ENCODE measurements around the gene TYSND1.
A peak's percentile ranks its signal among the peaks of the same experiment; 100 is the strongest.

TYSND1 gene

DNA sequence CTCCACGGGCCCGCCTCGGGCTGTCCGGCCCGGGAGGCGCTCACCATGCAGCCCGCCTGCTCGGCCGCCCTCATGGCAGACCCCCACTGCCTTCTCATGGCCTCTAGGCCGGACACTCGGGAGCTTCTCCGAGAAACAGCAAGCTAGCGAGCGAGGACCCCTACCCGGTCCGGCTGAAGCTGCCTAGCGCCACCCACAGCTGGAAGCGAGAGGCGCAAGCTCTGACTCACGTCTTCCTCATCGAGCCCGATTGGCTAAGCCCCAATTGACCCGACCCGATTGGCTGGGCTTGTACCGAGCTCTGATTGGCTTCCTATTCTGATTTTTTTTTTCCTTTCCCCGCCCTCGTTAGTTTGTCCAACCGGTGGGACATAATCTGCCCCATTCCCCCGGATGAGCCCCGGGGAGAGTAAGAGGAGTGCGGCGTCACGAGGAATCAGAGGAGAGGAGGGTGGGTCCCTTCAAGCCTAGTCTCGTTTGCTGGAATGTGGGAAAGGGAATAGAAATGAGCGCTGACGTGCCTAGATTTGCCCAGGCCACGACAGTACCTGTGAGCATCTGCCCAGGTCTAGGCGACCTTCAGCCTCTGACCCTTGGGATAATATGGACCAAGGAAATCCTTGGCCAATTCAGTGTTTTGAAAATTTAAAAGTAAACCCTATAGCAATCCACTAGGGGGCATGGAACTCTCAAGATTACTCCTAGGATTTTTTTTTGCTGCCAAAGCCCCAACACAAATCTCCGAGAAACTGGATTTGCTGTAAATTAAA is at the start of gene TYSND1:
Gene TYSND1, minus strand, starts transcription at position 212 of the 770 bp plus-strand sequence. Its CDS starts 114 bp downstream, at position 98.
- H3K9ac ChIP-seq (ENCODE audit: low read depth in 1 of 2, low read length in 2 of 2) = peak within 1 kb of the TSS; percentile 87 to 90

DNA sequence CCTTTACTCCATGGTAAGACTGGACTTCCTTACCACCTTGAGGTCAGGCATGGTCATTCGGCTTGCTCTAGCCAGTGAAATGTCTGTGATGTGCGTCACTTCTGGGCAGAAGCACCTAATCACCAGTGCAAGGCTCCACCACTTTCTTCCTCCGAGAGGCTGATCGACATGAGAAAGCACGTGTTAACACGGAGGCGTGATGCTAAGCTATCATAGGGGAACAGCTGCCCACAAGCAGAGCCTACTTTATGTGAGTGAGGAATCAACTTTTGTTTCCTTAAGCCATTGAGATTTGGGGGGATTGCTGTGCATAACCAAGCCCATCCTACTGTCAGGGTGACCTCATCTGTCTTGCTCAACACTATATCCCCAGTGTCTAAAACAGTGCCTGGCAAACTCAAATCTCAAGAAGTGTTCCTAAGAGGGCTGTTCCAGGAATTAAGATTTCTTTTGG is 46.9 kb upstream of the TYSND1 start:
- Histone ChIP-seq H3K9me3 (ENCODE audit: control insufficient read depth in 2 of 2, low read length in 2 of 2) (no peaks in the 10 kb centered on the region), H3K27me3 (ENCODE audit: control insufficient read depth in 2 of 2, insufficient read depth in 2 of 2, low read length in 2 of 2) (no peaks in the 10 kb centered on the region), H3K36me3 (ENCODE audit: control insufficient read depth in 2 of 2, insufficient read depth in 2 of 2, low read length in 2 of 2) (peaks cover 0 to 1% of the 10 kb centered on the region in 2 donors), H3K27ac (ENCODE audit: low read depth in 2 of 2, low read length in 2 of 2) (no peak overlapping the region), H3K4me1 (ENCODE audit: control insufficient read depth in 2 of 2, insufficient read depth in 2 of 2, low read length in 2 of 2) (no peaks in the 10 kb centered on the region), H3K9ac (ENCODE audit: low read depth in 1 of 2, low read length in 2 of 2) (no peak overlapping the region), H3K4me3 (ENCODE audit: low read length in 2 of 2) (no peak overlapping the region)

More for the DNA sequence above, at the start of gene TYSND1:
- Histone ChIP-seq H3K27ac (ENCODE audit: low read depth in 2 of 2, low read length in 2 of 2) (peak within 1 kb of the TSS; percentile 93 to 96), H3K9me3 (ENCODE audit: control insufficient read depth in 2 of 2, low read length in 2 of 2) (no peaks in the 10 kb centered on the region), H3K4me1 (ENCODE audit: control insufficient read depth in 2 of 2, insufficient read depth in 2 of 2, low read length in 2 of 2) (peaks cover 10 to 16% of the 10 kb centered on the region in 2 donors), H3K36me3 (ENCODE audit: control insufficient read depth in 2 of 2, insufficient read depth in 2 of 2, low read length in 2 of 2) (peaks cover 12 to 19% of the 10 kb centered on the region in 2 donors), H3K27me3 (ENCODE audit: control insufficient read depth in 2 of 2, insufficient read depth in 2 of 2, low read length in 2 of 2) (no peaks in the 10 kb centered on the region), H3K4me3 (ENCODE audit: low read length in 2 of 2) (peak within 1 kb of the TSS; percentile 75 to 84)

DNA sequence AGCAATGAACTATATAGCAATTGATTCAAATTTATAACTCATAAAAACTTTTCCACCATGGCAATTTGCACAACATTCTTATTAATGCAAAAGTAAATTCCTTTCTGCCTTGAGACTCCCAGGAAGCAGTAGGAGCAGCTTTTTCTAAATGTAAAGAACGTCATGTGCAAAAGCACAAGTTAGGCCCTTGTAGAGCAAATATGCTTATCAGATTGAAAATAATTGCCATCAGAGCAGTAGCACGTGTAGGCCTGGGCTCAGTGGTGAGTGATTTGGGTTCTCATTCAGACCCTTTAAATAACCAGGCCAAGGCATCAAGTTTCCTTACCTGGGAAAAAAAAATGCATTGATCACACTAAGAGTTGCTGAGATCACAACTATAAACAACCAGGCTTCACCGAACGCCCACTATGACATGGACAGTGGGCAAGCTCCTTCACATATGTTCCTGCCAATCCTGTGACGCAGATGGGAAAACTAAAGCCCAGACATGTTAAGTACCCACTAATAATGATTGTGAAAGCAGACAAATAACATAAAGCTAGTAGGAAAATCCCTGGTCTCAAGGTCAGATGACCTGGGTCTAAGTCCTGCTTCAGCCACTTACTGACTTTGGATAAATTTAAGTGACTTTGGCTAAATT is 45.9 kb upstream of the TYSND1 start:
- H3K27me3 ChIP-seq (ENCODE audit: control insufficient read depth in 2 of 2, insufficient read depth in 2 of 2, low read length in 2 of 2) = no peaks in the 10 kb centered on the region
- no peaks in the 10 kb centered on the region for H3K4me1 ChIP-seq (ENCODE audit: control insufficient read depth in 2 of 2, insufficient read depth in 2 of 2, low read length in 2 of 2)
- H3K36me3 ChIP-seq (ENCODE audit: control insufficient read depth in 2 of 2, insufficient read depth in 2 of 2, low read length in 2 of 2) = no peaks in the 10 kb centered on the region
- H3K27ac ChIP-seq (ENCODE audit: low read depth in 2 of 2, low read length in 2 of 2) = no peak overlapping the region
- no peaks in the 10 kb centered on the region for H3K9me3 ChIP-seq (ENCODE audit: control insufficient read depth in 2 of 2, low read length in 2 of 2)
- no peak overlapping the region for H3K4me3 ChIP-seq (ENCODE audit: low read length in 2 of 2)
- H3K9ac ChIP-seq (ENCODE audit: low read depth in 1 of 2, low read length in 2 of 2) = no peak overlapping the region

DNA sequence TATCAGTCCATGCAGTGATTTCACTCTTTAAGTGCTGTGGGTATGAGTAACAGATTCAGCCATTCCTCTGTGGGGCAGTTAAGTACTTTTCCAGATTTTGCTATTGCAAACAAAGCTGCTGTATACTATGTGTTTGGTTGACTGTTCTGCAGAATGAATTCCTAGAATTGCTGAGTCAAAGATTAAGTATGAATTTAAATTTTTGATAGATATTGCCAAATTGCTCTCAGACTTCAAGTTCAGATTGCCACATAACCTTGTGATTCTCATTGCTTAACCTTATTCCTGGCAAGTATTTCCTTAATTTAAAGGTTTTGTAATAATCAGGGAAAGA is 45.4 kb upstream of the TYSND1 start:
- Histone ChIP-seq H3K9me3 (ENCODE audit: control insufficient read depth in 2 of 2, low read length in 2 of 2) (no peaks in the 10 kb centered on the region), H3K27me3 (ENCODE audit: control insufficient read depth in 2 of 2, insufficient read depth in 2 of 2, low read length in 2 of 2) (no peaks in the 10 kb centered on the region), H3K36me3 (ENCODE audit: control insufficient read depth in 2 of 2, insufficient read depth in 2 of 2, low read length in 2 of 2) (no peaks in the 10 kb centered on the region), H3K9ac (ENCODE audit: low read depth in 1 of 2, low read length in 2 of 2) (no peak overlapping the region), H3K4me3 (ENCODE audit: low read length in 2 of 2) (no peak overlapping the region), H3K4me1 (ENCODE audit: control insufficient read depth in 2 of 2, insufficient read depth in 2 of 2, low read length in 2 of 2) (no peaks in the 10 kb centered on the region), H3K27ac (ENCODE audit: low read depth in 2 of 2, low read length in 2 of 2) (no peak overlapping the region)

GRCh38 chr10:70191161-70191971 is 44.9 kb upstream of the TYSND1 start:
- Histone ChIP-seq H3K27ac (ENCODE audit: low read depth in 2 of 2, low read length in 2 of 2) (no peak overlapping the region), H3K4me3 (ENCODE audit: low read length in 2 of 2) (no peak overlapping the region), H3K9me3 (ENCODE audit: control insufficient read depth in 2 of 2, low read length in 2 of 2) (no peaks in the 10 kb centered on the region), H3K27me3 (ENCODE audit: control insufficient read depth in 2 of 2, insufficient read depth in 2 of 2, low read length in 2 of 2) (no peaks in the 10 kb centered on the region), H3K4me1 (ENCODE audit: control insufficient read depth in 2 of 2, insufficient read depth in 2 of 2, low read length in 2 of 2) (no peaks in the 10 kb centered on the region), H3K9ac (ENCODE audit: low read depth in 1 of 2, low read length in 2 of 2) (no peak overlapping the region), H3K36me3 (ENCODE audit: control insufficient read depth in 2 of 2, insufficient read depth in 2 of 2, low read length in 2 of 2) (no peaks in the 10 kb centered on the region)

DNA sequence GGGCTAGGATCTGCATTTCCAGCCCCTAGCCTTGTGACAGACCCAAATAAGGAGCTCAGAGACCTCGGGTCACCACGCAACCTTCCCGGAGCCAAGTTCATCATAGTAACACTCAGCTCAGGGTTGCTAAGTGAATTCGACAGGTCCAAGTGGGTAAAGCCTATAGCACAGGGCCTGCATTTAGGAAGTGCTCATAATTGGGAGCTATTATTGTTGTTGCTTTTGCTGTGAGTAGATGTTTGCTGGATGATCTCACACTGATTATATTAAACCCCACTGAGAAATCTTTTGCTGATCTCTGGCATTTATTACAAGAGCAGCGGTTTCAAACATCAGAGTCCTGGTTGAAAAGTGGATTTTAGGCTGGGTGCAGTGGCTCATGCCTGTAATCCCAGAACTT is 44.1 kb upstream of the TYSND1 start:
- H3K9me3 ChIP-seq (ENCODE audit: control insufficient read depth in 2 of 2, low read length in 2 of 2) = no peaks in the 10 kb centered on the region
- peaks cover 0 to 2% of the 10 kb centered on the region in 2 donors for H3K4me1 ChIP-seq (ENCODE audit: control insufficient read depth in 2 of 2, insufficient read depth in 2 of 2, low read length in 2 of 2)
- no peak overlapping the region for H3K9ac ChIP-seq (ENCODE audit: low read depth in 1 of 2, low read length in 2 of 2)
- peak overlapping the region in 1 of 2 donors; percentile 6 for H3K27ac ChIP-seq (ENCODE audit: low read depth in 2 of 2, low read length in 2 of 2)
- no peaks in the 10 kb centered on the region for H3K36me3 ChIP-seq (ENCODE audit: control insufficient read depth in 2 of 2, insufficient read depth in 2 of 2, low read length in 2 of 2)
- H3K4me3 ChIP-seq (ENCODE audit: low read length in 2 of 2) = no peak overlapping the region
- no peaks in the 10 kb centered on the region for H3K27me3 ChIP-seq (ENCODE audit: control insufficient read depth in 2 of 2, insufficient read depth in 2 of 2, low read length in 2 of 2)

GRCh38 chr10:70190102-70190501 is 43.6 kb upstream of the TYSND1 start:
- Histone ChIP-seq H3K9ac (ENCODE audit: low read depth in 1 of 2, low read length in 2 of 2) (no peak overlapping the region), H3K4me1 (ENCODE audit: control insufficient read depth in 2 of 2, insufficient read depth in 2 of 2, low read length in 2 of 2) (peaks cover 0 to 2% of the 10 kb centered on the region in 2 donors), H3K4me3 (ENCODE audit: low read length in 2 of 2) (no peak overlapping the region), H3K27me3 (ENCODE audit: control insufficient read depth in 2 of 2, insufficient read depth in 2 of 2, low read length in 2 of 2) (no peaks in the 10 kb centered on the region), H3K9me3 (ENCODE audit: control insufficient read depth in 2 of 2, low read length in 2 of 2) (no peaks in the 10 kb centered on the region), H3K36me3 (ENCODE audit: control insufficient read depth in 2 of 2, insufficient read depth in 2 of 2, low read length in 2 of 2) (no peaks in the 10 kb centered on the region), H3K27ac (ENCODE audit: low read depth in 2 of 2, low read length in 2 of 2) (no peak overlapping the region)

DNA sequence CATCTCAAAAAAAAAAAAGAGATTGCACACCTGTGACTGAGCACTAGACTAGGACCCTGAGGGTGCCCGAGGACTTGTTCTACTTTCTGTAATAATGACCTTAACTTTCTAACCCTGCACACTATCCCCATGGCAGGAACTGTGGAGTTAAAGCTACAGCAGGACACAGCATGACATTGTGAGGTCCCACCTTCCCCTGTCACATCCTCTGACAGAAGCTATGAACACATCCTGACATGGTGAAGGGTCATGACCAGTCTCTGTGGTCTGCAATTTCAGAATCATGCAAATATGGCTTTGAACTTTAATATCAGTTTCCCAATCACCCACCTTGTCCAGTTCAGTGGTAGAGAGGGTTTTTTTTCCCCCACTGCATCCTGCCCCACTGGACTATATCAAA is 42.3 kb upstream of the TYSND1 start:
- no peak overlapping the region for H3K4me3 ChIP-seq (ENCODE audit: low read length in 2 of 2)
- H3K27ac ChIP-seq (ENCODE audit: low read depth in 2 of 2, low read length in 2 of 2) = no peak overlapping the region
- H3K9me3 ChIP-seq (ENCODE audit: control insufficient read depth in 2 of 2, low read length in 2 of 2) = no peaks in the 10 kb centered on the region
- peaks cover 0 to 2% of the 10 kb centered on the region in 2 donors for H3K4me1 ChIP-seq (ENCODE audit: control insufficient read depth in 2 of 2, insufficient read depth in 2 of 2, low read length in 2 of 2)
- H3K27me3 ChIP-seq (ENCODE audit: control insufficient read depth in 2 of 2, insufficient read depth in 2 of 2, low read length in 2 of 2) = no peaks in the 10 kb centered on the region
- no peaks in the 10 kb centered on the region for H3K36me3 ChIP-seq (ENCODE audit: control insufficient read depth in 2 of 2, insufficient read depth in 2 of 2, low read length in 2 of 2)
- no peak overlapping the region for H3K9ac ChIP-seq (ENCODE audit: low read depth in 1 of 2, low read length in 2 of 2)

DNA sequence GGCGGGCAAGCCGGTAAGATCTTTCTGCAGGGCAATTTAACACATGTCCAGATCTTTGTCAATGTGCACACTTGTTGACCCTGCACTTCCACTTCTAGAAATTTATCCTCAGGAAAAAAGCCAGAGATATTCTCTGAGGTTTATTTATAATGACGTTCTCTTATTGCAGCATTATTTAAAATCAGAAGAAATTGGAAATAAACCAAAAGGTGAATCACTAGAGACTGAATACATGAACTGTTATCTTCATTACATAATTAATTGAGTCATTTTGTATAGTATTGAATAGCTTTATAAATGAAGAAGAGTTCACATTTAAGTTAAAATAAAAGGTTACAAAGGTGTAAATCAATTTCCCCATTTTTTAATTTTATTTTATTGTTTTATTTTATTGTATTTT is 40.1 kb upstream of the TYSND1 start:
- no peak overlapping the region for H3K27ac ChIP-seq (ENCODE audit: low read depth in 2 of 2, low read length in 2 of 2)
- H3K4me3 ChIP-seq (ENCODE audit: low read length in 2 of 2) = no peak overlapping the region
- no peaks in the 10 kb centered on the region for H3K27me3 ChIP-seq (ENCODE audit: control insufficient read depth in 2 of 2, insufficient read depth in 2 of 2, low read length in 2 of 2)
- no peak overlapping the region for H3K9ac ChIP-seq (ENCODE audit: low read depth in 1 of 2, low read length in 2 of 2)
- H3K36me3 ChIP-seq (ENCODE audit: control insufficient read depth in 2 of 2, insufficient read depth in 2 of 2, low read length in 2 of 2) = no peaks in the 10 kb centered on the region
- H3K9me3 ChIP-seq (ENCODE audit: control insufficient read depth in 2 of 2, low read length in 2 of 2) = no peaks in the 10 kb centered on the region
- peaks cover 0 to 2% of the 10 kb centered on the region in 2 donors for H3K4me1 ChIP-seq (ENCODE audit: control insufficient read depth in 2 of 2, insufficient read depth in 2 of 2, low read length in 2 of 2)

DNA sequence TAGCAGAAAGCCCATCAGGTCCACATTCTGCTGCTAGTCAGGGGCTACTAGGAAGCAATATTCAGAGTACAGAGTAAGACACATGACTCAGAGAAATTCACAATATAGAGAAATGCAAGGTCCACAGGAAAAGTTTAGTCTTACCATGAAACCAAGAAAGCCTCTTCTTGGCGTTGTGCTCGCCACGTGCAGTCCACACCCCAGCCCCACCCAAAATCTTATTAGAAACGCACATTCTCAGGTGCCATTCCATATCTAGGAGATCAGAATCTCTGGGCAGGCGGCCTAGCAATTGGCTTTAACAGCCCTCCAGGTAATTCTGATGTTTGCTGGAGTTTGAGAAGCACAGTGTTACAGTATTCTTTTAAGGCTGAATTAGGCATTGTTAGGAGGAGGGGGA is 39.6 kb upstream of the TYSND1 start:
- Histone ChIP-seq H3K9me3 (ENCODE audit: control insufficient read depth in 2 of 2, low read length in 2 of 2) (no peaks in the 10 kb centered on the region), H3K4me3 (ENCODE audit: low read length in 2 of 2) (no peak overlapping the region), H3K27ac (ENCODE audit: low read depth in 2 of 2, low read length in 2 of 2) (no peak overlapping the region), H3K27me3 (ENCODE audit: control insufficient read depth in 2 of 2, insufficient read depth in 2 of 2, low read length in 2 of 2) (no peaks in the 10 kb centered on the region), H3K36me3 (ENCODE audit: control insufficient read depth in 2 of 2, insufficient read depth in 2 of 2, low read length in 2 of 2) (no peaks in the 10 kb centered on the region), H3K9ac (ENCODE audit: low read depth in 1 of 2, low read length in 2 of 2) (no peak overlapping the region), H3K4me1 (ENCODE audit: control insufficient read depth in 2 of 2, insufficient read depth in 2 of 2, low read length in 2 of 2) (peaks cover 0 to 2% of the 10 kb centered on the region in 2 donors)

All from mucosa of rectum (tissue), 2 donors.